GM10266 (cell line): ENCODE measurements around the gene AMY1C.
A peak's percentile ranks its signal among the peaks of the same experiment; 100 is the strongest.

Experiments used
- DNase-seq: peaks from one replicate; pipeline ENCODE4 v3.0.0; 2012; ENCODE audit errors: extremely low spot score
- TF ChIP-seq, protein P1 (sequence below): IDR thresholded peaks from 2 replicates; pipeline ENCODE4 v1.5.1; 2012; ENCODE audit warnings: mild to moderate bottlenecking, low read depth; ENCODE audit not compliant: control insufficient read depth, insufficient read depth; ENCODE audit errors: missing control alignments

AMY1C gene

DNA sequence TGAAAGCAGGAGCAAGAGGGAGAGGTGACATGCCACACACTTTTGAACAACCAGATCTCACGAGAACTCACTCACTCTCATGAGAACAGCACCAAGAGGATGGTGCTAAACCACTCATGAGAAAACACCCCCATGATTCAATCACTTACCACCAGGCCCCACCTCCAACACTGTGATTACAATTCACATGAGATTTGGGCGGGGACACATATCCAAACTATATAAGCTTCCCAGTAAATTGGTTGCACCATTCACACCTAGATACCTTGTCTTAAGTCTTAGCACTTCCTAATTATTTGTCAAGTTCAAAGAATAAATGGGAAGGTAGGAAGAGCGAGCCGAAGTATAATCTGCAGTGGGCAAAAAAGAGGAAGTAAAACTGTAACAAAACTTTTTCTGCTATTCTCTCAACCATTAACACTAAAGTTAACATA, 34.3 kb downstream of the AMY1C start:
- DNase-seq = no peak
- TF ChIP-seq, protein P1, sequence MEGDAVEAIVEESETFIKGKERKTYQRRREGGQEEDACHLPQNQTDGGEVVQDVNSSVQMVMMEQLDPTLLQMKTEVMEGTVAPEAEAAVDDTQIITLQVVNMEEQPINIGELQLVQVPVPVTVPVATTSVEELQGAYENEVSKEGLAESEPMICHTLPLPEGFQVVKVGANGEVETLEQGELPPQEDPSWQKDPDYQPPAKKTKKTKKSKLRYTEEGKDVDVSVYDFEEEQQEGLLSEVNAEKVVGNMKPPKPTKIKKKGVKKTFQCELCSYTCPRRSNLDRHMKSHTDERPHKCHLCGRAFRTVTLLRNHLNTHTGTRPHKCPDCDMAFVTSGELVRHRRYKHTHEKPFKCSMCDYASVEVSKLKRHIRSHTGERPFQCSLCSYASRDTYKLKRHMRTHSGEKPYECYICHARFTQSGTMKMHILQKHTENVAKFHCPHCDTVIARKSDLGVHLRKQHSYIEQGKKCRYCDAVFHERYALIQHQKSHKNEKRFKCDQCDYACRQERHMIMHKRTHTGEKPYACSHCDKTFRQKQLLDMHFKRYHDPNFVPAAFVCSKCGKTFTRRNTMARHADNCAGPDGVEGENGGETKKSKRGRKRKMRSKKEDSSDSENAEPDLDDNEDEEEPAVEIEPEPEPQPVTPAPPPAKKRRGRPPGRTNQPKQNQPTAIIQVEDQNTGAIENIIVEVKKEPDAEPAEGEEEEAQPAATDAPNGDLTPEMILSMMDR = no peak

DNA sequence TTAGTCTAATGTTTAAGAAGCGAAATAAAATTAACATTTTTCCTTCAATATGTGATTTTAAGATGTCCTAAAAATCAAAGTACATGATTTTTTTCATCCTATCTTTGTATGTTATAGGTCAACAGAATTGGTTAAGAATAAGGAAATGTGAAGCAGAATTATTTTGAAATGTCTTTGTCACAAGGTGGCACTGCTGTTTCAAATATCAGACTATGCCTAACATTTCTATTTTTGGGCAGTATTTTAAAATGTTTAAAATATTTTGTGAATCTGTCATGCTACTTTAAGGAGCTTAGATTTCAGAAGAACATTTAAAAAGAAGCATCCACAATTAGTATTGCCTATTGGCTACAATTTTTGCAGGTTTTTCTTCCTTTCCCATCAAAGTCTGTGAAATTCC, 38.7 kb downstream of the AMY1C start:
- DNase-seq = no peak
- TF ChIP-seq, protein P1 = peak; percentile 35

DNA sequence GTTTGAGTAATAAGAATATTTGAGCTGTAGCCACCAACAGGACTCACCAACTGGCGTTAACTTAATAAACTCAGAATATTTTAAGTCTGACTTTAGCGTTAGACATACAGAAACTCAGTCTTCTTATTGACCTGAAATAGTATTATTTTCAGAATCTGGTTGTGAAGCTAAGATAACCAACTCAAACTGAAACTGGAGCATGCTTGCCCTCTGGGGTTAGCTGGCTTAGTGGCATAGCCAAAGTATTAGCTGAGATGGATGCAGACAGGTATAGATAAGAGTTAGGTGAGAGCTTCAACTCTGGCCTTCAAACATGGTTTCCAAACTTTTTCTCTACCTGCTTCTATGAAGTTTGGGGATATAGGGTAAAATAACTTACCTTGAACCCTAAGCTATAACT, 40.5 kb downstream of the AMY1C start:
- TF ChIP-seq, protein P1 = no peak
- DNase-seq = no peak
